GM23338 (cell line): ENCODE data around the gene CACNA1C. TPM values are rescaled to one million over a fixed set of nuclear protein-coding genes. Genes with fewer than 3 reads are reported as not detected.

ENCODE experiments used
- ETS1 ChIP-seq: IDR thresholded peaks from 2 replicates; pipeline ENCODE4 v1.6.1; 2016; ENCODE audit warnings: antibody characterized with exemption
- EZH2 ChIP-seq: fragments of 200-600 bp; sonication (generic); IDR thresholded peaks from one replicate; pipeline ENCODE4 v1.8.0; 2017; ENCODE audit warnings: antibody characterized with exemption, mild to moderate bottlenecking, low read depth; ENCODE audit not compliant: unreplicated experiment
- NANOG ChIP-seq: IDR thresholded peaks from 2 replicates; pipeline ENCODE4 v1.6.1; 2016; ENCODE audit warnings: antibody characterized with exemption, borderline replicate concordance
- REST ChIP-seq: IDR thresholded peaks from one replicate; pipeline ENCODE4 v1.6.1; 2018; ENCODE audit warnings: antibody characterized with exemption; ENCODE audit not compliant: unreplicated experiment
- ZNF462 ChIP-seq: fragments of 250-450 bp; sonication (Bioruptor Pico); IDR thresholded peaks from 2 replicates; pipeline ENCODE4 v1.5.0; 2020; ENCODE audit warnings: mild to moderate bottlenecking, moderate library complexity
- polyA plus RNA-seq: library from polyadenylated mRNA; unstranded; fragments of >200 nt; fragmentation: Nextera tagmentation; extraction: Ambion mirVana; gene quantifications from 2 replicates; pipeline ENCODE4 v1.2.1, GENCODE V29; 2016
- total RNA-seq: library from RNA; depleted of rRNA; stranded (reverse); fragments of >200 nt; shearing (Covaris generic); gene quantifications from 2 replicates; pipeline ENCODE4 v1.2.3, GENCODE V29; 2014

The CACNA1C gene
- total and polyA plus RNA-seq, 2 experiments from 2014 or later: 0.78 to 2.1 TPM

GRCh38 chr12:2299206-2299605 lies 246.4 kb downstream of the CACNA1C start (continued):
- no peak for TF ChIP-seq ZNF462 (CRISPR knock-in tag)
- TF ChIP-seq REST: no peak
- TF ChIP-seq ETS1: no peak
- no peak for TF ChIP-seq EZH2
- TF ChIP-seq NANOG: no peak
